GM10847 (cell line): Measurements from ENCODE around the gene PIAS1.

Experiments
- POLR2A ChIP-seq: IDR thresholded peaks from 2 replicates; pipeline ENCODE4 v1.6.1; 2011; ENCODE audit not compliant: insufficient read length; ENCODE audit errors: extremely low read depth

PIAS1 gene

DNA sequence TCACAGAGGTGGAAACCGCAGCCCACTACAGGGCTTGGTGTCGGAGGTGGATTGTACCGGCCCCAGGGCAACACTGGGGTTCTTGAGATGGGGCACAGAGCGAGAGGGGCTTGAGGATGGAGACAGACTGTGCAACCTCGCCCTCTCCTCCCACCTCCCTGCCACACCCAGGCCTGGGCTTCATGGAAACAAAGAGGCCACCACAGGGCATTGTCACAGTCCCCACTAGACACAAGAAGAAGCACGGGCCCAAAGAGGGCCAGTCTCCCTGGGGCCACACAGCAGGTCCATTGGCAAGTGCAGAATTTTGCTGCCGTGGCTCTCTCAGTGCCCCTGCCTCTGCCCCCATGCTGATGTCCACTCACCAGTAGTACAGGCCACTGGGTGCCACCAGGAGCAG, 155.2 kb downstream of the PIAS1 start:
- no peak for TF ChIP-seq POLR2A

DNA sequence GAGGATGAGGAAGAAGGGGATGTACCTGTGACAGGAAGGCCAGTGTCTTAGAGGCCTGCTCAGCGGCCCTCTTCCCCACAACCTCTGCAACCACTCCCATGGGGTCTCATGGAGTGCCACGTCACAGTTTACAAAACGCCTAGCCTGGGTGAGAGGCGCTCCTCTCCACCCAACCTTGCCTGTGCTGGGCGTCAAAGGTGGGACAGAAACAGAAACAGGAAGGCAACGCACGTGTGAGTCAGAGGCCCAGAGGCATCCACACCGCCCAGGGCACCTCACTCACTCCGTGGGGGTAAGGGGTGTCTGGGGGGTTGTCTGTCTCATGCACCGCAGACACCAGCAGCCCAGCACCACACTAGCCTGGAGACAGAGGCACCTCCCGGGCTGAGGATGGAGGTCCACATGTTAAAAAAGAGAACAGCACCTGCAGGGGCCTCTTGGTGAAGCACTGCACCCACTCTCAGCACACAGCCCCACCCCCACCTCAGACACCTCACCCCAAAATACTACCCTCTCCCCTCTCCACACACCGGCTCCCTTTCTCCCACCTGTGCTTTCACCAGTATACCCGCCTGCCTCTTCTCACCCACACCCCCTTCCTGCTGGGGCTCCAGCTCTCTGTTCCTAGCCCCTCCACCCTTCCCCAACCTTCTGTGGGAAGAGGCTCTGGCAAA, 155.8 kb downstream of the PIAS1 start:
- no peak for TF ChIP-seq POLR2A

DNA sequence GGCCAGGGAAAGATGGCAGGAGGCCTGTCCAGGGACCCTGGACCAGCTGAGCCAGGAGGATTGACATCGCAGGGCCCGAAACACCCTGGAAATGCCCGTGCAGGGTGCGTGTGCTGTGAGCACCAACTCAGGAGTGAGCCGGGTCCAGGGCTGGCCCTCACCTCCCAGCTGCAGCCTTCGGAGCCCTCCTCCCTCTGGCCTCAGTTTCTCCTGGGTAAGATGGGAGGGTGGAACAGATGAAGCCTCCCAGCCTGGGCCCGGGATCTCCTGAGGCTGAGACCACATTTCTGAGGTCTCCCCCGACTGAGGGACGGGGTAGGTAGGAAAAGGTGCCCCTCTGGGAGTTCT, 156.3 kb downstream of the PIAS1 start:
- TF ChIP-seq POLR2A, result no peak

DNA sequence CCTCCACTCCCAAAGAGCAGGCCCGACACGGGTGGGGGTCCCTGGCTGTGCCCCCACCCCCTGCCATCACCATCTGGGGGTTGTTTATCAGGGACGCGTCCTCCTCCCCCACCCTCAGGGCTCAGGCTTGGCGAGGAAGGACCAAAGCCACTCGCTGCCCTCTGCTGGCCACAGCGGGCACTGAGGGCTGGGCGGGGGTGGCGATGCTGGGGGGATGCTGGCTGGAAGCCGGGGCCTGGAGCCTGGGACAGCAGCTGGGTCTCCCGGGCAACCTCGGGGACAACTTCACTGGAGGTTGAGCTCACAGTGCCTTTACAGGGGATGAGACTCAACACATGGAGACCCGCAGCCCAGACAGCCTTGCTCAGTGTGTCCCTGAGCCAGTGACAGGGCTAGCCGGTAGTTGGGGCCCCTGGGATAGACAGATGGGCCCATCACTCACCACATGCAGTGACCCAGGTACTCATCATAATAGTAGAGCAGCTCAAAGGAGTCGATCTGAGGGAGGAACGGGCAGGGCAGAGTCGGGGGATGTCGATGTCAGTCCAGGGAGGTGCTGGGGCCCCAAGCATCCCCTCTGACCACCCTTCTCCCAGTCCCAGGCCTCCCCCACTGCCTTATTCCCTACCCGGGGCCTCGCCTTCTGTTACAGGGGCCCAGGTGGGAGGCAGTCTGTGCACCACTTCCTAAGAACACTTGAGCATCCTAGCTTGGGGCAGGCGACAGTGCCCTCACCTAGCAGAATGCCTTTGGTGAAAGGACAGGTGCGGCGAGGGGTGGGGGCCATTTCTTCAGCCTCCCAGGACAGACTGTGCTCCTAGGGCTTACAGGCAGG, 156.9 kb downstream of the PIAS1 start:
- no peak for TF ChIP-seq POLR2A

DNA sequence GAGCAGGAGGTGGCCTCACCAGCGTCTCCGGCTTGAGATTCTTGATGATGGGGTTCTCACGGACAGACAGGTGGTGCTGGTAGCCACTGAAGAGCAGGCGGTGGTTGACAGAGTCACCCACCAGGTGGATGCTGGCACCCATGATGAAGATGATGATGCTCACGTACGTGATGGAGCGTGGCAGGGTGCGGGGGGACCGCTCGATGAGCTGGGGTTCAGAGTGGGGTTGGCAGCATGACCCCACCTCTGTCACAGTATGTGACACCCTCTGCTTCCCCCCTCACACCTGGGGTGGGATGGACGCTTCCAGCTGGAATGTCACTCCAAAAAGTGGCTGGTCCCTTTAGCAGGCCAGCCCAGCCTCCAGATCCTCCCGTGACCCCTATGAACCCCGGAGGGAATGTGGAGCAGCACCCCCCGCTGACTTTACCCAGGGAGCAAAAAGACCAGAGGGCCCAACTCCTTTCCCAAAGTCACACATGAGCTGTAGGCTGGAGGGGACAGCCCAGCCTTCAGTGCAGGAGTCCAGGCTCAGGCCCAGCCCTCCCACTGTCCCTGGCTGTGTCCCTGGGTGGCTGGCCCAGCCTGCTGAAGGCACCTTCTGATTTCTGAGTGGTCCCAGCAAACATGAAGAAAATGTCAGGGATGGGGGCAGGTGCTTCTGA, 157.7 kb downstream of the PIAS1 start:
- no peak for TF ChIP-seq POLR2A

DNA sequence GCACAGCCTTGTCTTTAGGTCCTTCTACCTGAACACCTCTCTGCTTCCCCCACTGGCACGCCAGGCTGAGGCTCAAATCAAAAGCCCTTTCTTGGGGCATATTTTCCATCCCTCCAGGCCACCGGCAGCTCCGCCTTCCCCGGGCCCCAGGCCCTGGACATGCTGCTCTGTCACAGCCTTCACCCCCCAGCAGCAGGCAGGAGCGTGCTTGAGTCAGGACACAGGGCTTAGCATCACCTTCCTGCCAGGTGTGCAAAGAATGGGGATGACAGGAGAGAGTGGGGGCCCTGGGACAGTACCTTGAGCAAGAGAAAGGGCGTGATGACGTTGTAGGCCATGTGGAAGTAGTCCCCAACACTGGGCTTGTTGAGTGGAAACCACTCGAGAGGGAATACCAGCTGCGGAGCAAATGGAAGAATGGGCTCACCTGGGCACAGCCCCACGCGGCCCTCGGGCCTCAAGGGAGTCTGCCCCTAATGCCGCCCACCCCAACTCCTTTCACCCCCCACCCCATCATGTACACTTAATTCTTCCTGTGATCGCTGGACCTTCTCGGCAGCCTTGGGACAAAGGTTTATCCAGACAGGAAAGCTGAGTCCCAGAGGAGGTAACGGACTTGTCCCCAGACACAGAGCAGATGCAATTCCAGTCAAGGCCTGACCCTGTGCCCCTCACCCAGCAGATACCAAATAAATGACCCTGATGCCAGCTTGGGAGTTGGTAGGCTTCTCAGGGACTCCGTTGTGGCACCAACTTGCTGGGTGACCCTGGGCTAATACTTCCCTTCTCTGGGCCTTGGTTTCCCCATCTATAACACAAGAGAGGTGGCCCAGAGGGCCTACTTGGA, 160.1 kb downstream of the PIAS1 start:
- no peak for TF ChIP-seq POLR2A

DNA sequence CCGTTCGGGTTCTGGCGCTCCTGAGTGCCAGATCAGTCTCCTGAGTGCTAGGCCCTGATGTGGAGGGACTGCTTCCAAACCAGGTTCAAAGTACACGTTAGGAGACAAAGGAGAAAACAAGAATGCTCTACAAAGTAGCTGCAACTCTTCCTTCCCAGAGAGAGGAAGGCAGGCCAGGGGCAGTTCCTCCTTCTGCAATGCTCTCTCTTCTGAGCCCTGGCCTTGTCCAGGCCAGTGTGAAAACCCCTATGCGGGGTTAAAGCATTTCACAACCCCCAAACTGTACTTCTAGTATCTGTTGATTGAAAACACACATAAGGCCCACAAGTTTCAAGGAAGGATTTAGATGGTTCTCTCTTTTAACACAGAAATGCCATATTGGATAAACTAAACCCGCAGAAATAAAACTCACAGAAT, 160.7 kb downstream of the PIAS1 start:
- no peak for TF ChIP-seq POLR2A

DNA sequence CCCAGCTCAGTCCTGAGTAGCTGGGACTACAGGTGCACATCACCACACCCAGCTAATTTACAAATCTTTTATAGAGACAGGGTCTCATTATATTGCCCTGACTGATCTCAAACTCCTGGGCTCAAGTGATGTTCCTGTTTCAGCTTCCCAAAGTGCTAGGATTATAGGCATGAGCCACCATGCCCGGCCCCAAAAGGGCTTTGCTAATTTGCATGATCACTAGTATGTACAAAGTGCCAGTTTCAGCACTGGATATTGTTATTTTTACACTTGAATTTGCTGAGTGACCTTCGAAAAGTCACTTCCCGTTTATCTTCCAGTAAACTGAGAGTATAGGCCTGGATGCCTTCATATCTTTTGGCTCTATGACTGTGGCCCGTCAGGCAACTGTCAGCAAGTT, 163.2 kb downstream of the PIAS1 start:
- no peak for TF ChIP-seq POLR2A

DNA sequence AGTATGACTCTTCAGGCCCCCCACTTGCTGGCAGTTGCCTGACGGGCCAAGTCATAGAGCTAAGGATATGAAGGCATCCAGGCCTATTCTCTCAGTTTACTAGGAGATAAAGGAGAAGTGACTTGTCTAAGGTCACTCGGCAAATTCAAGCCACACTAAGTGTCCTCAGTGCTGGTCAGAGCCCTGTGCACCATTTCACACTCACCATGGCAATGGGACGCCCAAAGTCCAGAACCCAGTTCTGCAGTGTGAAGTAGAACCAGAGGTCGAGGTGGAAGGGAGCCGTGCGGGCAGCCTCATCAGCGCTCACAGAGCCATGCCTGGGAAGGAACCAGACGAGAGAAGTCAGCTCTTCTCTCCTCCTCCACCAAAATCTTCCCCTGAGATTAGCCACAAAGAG, 164.2 kb downstream of the PIAS1 start:
- TF ChIP-seq POLR2A, result no peak

DNA sequence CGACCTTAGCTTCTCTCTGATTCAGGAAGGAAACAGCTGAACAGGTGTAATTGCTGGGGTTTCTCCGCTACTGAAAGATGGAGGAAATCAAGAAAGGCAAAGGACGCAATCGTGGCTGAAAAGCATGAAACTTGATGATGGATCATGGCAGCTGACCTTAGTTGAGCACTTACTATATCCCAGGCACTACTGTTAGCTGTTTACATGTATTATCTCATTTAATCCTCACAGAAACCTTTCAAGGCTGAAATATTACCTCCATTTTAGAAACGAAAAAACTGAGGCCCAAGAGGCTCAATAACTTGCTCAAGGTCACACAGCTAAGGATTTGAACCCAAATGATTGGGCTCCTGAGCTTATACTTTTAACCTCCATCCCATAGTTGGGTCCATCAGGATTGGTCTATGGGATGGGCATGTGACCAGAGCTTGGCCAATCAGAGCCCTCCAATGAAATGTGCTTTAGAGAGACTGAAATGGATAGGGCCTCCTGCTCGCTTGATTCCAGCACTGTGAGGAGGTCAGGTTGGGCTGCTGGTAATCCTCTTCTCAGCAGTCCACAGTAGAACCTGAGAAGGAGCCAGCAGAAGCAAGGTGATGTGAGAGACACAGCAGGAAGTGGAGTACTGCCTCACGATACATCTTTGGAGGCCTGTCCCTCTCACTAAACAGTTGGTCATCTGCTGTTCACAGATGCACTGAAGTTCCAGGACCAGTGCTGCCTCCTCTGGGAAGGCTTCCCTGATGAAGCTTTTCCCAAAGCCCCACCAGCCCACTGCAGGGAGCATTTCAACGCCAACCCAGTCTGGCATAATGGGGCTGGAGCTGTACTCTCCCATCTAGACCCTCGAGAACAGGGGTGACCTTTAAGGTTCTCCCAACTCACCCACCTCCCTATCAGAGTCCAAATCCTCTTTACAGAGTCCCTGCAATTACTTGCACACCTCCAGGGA, 165.0 kb downstream of the PIAS1 start:
- TF ChIP-seq POLR2A, result no peak

DNA sequence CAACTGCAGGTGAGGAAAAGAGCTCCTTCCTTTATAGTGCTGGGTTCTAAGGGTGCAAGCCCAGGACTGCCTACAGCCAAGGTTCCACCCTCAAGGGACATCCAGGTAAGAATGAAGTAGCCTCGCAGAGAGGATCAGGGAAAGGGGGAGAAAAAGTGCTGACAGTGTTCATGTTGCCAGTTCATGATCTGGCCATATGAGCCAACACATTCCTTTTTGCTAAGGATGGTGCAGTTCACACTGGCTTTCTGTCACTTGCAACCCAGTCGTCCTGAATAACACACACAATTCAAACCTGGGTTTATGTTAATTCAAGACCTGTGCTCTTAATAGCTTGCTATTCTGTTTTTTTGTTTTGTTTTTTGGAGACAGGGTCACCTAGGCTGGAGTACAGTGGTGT, 166.4 kb downstream of the PIAS1 start:
- no peak for TF ChIP-seq POLR2A

DNA sequence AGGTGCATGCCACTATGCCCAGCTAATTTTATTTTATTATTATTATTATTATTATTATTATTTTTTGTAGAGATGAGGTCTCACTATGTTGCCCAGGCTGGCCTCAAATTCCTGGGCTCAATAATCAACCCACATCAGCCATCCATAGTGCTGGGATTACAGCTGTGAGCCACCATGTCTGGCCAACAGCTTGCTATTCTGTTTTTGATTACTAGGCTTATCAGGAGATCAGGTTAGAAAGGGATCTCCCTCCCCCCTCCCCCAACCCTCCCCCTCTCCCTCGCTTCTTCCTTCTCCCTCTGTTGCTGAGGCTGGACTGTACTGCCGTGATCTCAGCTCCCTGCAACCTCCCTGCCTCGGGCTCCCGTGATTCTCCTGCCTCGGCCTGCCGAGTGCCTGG, 166.9 kb downstream of the PIAS1 start:
- no peak for TF ChIP-seq POLR2A

DNA sequence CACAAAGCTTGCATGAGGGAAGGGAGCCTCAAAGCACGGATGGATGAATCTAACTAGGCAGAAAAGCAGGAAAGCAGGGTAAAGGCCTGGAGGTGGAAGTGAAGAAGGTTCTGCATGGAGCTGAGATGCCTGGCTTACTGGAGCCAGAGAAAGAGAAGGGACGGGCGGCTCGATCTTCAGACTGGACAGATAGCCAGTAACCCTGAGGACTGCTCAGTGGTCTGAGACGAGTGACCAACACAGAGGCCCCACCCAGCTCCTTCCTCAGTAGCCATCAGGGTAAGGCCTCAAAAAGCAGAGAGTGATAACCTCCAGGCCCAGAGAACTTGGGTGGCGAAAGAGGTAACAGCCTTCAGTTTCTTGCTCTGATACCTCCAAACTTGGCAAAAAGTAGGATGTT, 169.1 kb downstream of the PIAS1 start:
- no peak for TF ChIP-seq POLR2A

DNA sequence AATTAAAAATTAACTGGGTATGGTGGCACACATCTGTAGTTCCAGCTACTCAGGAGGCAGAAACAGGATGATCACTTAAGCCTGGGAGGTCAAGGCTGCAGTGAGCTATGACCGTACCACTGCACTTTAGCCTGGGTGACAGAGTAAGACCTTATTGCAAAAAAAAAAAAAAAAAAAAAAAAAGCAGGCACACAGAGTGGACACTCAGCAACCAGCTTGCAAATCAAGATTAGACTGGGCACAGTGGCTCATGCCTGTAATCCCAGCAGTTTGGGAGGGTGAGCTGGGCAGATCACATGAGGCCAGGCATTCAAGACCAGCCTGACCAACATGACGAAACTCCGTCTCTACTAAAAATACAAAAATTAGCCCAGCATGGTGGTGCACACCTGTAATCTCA, 170.0 kb downstream of the PIAS1 start:
- TF ChIP-seq POLR2A, result no peak
